GM18873 (cell line): Measurements from ENCODE around the gene RIPK4.
"Not testable (repeated sequence)": the region's sequence is repeated elsewhere in the genome, so short reads cannot be mapped to it uniquely, and the experiment has no call there.

Experiments
- ATAC-seq: cut with Tn5 transposase; IDR thresholded peaks from one replicate; pipeline ENCODE4 v1.9.1; 2021; ENCODE audit warnings: mild to moderate bottlenecking, moderate library complexity, moderate number of reproducible peaks; ENCODE audit not compliant: unreplicated experiment, low FRiP score

Gene RIPK4

GRCh38 chr21:41722052-41723018 lies 44.5 kb downstream of the RIPK4 start:
- ATAC-seq: no peak

GRCh38 chr21:41720250-41720649 lies 46.6 kb downstream of the RIPK4 start:
- ATAC-seq: no peak

GRCh38 chr21:41719691-41720090 lies 47.2 kb downstream of the RIPK4 start:
- ATAC-seq: no peak

- ATAC-seq: no peak
Observed at GRCh38 chr21:41717573-41718330, 49.1 kb downstream of the RIPK4 start.

GRCh38 chr21:41716751-41717150 lies 50.1 kb downstream of the RIPK4 start:
- no peak for ATAC-seq

- ATAC-seq: no peak
Observed at GRCh38 chr21:41715649-41716281, 51.1 kb downstream of the RIPK4 start.

- ATAC-seq: not testable (repeated sequence)
Observed at GRCh38 chr21:41714299-41714865, 52.5 kb downstream of the RIPK4 start.

GRCh38 chr21:41713495-41714281 lies 53.2 kb downstream of the RIPK4 start:
- ATAC-seq: no peak

GRCh38 chr21:41712730-41713129 lies 54.1 kb downstream of the RIPK4 start:
- no peak for ATAC-seq

GRCh38 chr21:41712201-41712600 lies 54.7 kb downstream of the RIPK4 start:
- no peak for ATAC-seq

- no peak for ATAC-seq
Observed at GRCh38 chr21:41711416-41712007, 55.3 kb downstream of the RIPK4 start.

- ATAC-seq: no peak
Observed at GRCh38 chr21:41710823-41711160, 56.1 kb downstream of the RIPK4 start.

GRCh38 chr21:41709965-41710822 lies 56.7 kb downstream of the RIPK4 start:
- ATAC-seq: no peak

GRCh38 chr21:41709166-41709565 lies 57.7 kb downstream of the RIPK4 start:
- no peak for ATAC-seq

GRCh38 chr21:41707960-41708330 lies 58.9 kb downstream of the RIPK4 start:
- no peak for ATAC-seq

GRCh38 chr21:41707231-41707959 lies 59.5 kb downstream of the RIPK4 start:
- ATAC-seq: no peak

GRCh38 chr21:41706678-41707077 lies 60.2 kb downstream of the RIPK4 start:
- ATAC-seq: no peak

- ATAC-seq: no peak
Observed at GRCh38 chr21:41706263-41706639, 60.6 kb downstream of the RIPK4 start.
